Measurements from ENCODE around the gene MFSD6. TPM values are rescaled to one million over a fixed set of nuclear protein-coding genes. Genes with fewer than 3 reads are reported as not detected.

MFSD6 gene
- total RNA-seq, 6 experiments from 2014 or later = 3.2 to 10.4 (median 9.5) TPM

GRCh38 chr2:190436557-190436956, 28.4 kb downstream of the MFSD6 start:
- Mint-ChIP-seq H3K27me3 (ENCODE audit: insufficient read depth) (peaks cover 4% of the 10 kb centered on the region; the same call in 1 of the 2 replicates), H3K4me3 (no peak overlapping the region), H3K27ac (no peak overlapping the region), H3K36me3 (ENCODE audit: low read depth) (peaks cover 8% of the 10 kb centered on the region; the same call in 1 of the 2 replicates), H3K4me1 (ENCODE audit: low read depth) (no peaks in the 10 kb centered on the region), H3K9me3 (no peaks in the 10 kb centered on the region)
- TF ChIP-seq CTCF (IDR thresholded peaks at IDR 0.05) = no peak
- DNase-seq = no peak

GRCh38 chr2:190440113-190440512, 32.0 kb downstream of the MFSD6 start:
- Mint-ChIP-seq H3K4me1 (ENCODE audit: low read depth) (no peaks in the 10 kb centered on the region), H3K9me3 (no peaks in the 10 kb centered on the region), H3K27me3 (ENCODE audit: insufficient read depth) (0 out of 2 replicates have a peak, but pooled peaks cover 2% of the 10 kb centered on the region), H3K4me3 (no peak overlapping the region), H3K27ac (no peak overlapping the region), H3K36me3 (ENCODE audit: low read depth) (peaks cover 8% of the 10 kb centered on the region; the same call in 1 of the 2 replicates)
- no peak for TF ChIP-seq CTCF (IDR thresholded peaks at IDR 0.05)
- DNase-seq = no peak

- Mint-ChIP-seq H3K27me3 (ENCODE audit: insufficient read depth) (0 out of 2 replicates have a peak, but pooled peaks cover 2% of the 10 kb centered on the region), H3K27ac (no peak overlapping the region), H3K36me3 (ENCODE audit: low read depth) (peaks cover 8% of the 10 kb centered on the region; the same call in 1 of the 2 replicates), H3K9me3 (no peaks in the 10 kb centered on the region), H3K4me1 (ENCODE audit: low read depth) (no peaks in the 10 kb centered on the region), H3K4me3 (no peak overlapping the region)
- no peak for DNase-seq
- no peak for TF ChIP-seq CTCF (IDR thresholded peaks at IDR 0.05)
Measured at GRCh38 chr2:190441564-190441963, 33.4 kb downstream of the MFSD6 start.

GRCh38 chr2:190443055-190443454, 34.9 kb downstream of the MFSD6 start:
- no peak overlapping the region for H3K4me3 Mint-ChIP-seq

GRCh38 chr2:190443778-190444481, 35.8 kb downstream of the MFSD6 start:
- no peak for DNase-seq
- no peak overlapping the region for H3K27ac Mint-ChIP-seq
- H3K4me3 Mint-ChIP-seq = no peak overlapping the region
- no peaks in the 10 kb centered on the region for H3K9me3 Mint-ChIP-seq
- no peaks in the 10 kb centered on the region for H3K4me1 Mint-ChIP-seq (ENCODE audit: low read depth)
- H3K36me3 Mint-ChIP-seq (ENCODE audit: low read depth) = no peaks in the 10 kb centered on the region
- TF ChIP-seq CTCF (IDR thresholded peaks at IDR 0.05) = no peak
- H3K27me3 Mint-ChIP-seq (ENCODE audit: insufficient read depth) = 0 out of 2 replicates have a peak, but pooled peaks cover 2% of the 10 kb centered on the region

More at GRCh38 chr2:190443055-190443454, 34.9 kb downstream of the MFSD6 start:
- Mint-ChIP-seq H3K27ac (no peak overlapping the region), H3K9me3 (no peaks in the 10 kb centered on the region), H3K27me3 (ENCODE audit: insufficient read depth) (0 out of 2 replicates have a peak, but pooled peaks cover 2% of the 10 kb centered on the region), H3K36me3 (ENCODE audit: low read depth) (no peaks in the 10 kb centered on the region), H3K4me1 (ENCODE audit: low read depth) (no peaks in the 10 kb centered on the region)
- no peak for TF ChIP-seq CTCF (IDR thresholded peaks at IDR 0.05)
- no peak for DNase-seq
